ENCODE measurements around the gene BCKDHA.

DNA sequence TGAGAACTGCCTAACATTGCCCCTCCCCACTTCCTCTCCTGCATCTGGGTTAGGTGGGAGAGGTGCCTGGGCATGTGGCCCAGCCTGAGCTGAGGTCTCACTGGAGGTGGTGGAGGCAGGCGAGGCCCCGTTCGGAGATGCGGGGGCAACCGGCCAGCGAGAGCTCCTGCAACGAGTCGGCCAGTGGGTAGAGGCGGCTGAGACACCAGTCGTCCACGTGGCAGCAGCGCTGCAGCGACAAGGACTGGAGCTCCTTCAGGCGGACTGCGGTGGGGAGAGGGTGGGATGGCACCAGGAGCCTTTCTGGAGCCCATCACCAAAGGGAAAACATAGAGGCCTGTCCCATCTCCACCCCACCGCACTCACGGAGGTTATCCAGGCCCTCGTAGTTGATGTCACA lies 35.6 kb downstream of the BCKDHA start:
- TF ChIP-seq, protein P1, sequence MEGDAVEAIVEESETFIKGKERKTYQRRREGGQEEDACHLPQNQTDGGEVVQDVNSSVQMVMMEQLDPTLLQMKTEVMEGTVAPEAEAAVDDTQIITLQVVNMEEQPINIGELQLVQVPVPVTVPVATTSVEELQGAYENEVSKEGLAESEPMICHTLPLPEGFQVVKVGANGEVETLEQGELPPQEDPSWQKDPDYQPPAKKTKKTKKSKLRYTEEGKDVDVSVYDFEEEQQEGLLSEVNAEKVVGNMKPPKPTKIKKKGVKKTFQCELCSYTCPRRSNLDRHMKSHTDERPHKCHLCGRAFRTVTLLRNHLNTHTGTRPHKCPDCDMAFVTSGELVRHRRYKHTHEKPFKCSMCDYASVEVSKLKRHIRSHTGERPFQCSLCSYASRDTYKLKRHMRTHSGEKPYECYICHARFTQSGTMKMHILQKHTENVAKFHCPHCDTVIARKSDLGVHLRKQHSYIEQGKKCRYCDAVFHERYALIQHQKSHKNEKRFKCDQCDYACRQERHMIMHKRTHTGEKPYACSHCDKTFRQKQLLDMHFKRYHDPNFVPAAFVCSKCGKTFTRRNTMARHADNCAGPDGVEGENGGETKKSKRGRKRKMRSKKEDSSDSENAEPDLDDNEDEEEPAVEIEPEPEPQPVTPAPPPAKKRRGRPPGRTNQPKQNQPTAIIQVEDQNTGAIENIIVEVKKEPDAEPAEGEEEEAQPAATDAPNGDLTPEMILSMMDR (optimal IDR thresholded peaks at IDR 0.05 in 1 of 3, IDR thresholded peaks at IDR 0.05 in 1 of 3, conservative IDR thresholded peaks at IDR 0.05 in 1 of 3; ENCODE audit: extremely low read depth in 1 of 3, insufficient read depth in 2 of 3, low read length in 3 of 3) = no peak
- no peak for TF ChIP-seq EZH2 (IDR thresholded peaks at IDR 0.05; ENCODE audit: low read length)

Data from keratinocyte (primary cell).